Activated T-cell treated with anti-CD3 and anti-CD28 coated beads for 24 hours (primary cell): ENCODE results near the gene PRKCH.
"Not testable (repeated sequence)": the region's sequence is repeated elsewhere in the genome, so short reads cannot be mapped to it uniquely, and the experiment has no call there.

Experiments
- DNase-seq: peaks from one replicate; pipeline ENCODE4 v3.0.0-alpha.2; 2020; ENCODE audit warnings: low read depth

The PRKCH gene

DNA sequence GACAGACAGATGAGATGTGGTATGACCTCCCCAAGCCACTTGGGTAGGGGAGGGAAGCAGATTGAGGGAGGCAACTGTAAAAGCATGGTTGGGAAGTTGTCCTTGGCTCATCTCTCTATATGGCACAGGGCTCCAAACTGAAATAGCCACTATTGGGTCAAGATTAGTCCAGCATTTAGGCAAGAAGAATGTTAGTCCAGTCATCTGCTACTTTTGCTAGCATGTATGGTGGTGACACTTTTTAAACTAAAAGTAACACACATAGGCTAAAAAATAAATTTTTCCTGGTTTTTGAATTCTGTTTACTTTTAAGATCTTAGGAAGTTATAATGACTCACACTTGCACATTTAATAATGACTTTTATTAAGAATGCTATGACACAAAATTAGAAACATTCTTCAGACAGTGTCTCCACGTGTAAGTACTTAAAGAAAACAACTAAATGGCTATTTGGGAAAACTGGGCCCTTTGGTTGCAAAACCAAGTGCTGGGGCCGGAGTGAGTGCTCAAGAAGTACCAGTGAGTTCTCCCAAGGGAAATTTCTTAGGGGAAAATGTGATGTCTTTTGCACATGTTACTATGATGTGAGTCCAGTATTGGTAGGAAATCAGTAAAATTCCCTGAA, 194.9 kb downstream of the PRKCH start:
- DNase-seq = no peak

DNA sequence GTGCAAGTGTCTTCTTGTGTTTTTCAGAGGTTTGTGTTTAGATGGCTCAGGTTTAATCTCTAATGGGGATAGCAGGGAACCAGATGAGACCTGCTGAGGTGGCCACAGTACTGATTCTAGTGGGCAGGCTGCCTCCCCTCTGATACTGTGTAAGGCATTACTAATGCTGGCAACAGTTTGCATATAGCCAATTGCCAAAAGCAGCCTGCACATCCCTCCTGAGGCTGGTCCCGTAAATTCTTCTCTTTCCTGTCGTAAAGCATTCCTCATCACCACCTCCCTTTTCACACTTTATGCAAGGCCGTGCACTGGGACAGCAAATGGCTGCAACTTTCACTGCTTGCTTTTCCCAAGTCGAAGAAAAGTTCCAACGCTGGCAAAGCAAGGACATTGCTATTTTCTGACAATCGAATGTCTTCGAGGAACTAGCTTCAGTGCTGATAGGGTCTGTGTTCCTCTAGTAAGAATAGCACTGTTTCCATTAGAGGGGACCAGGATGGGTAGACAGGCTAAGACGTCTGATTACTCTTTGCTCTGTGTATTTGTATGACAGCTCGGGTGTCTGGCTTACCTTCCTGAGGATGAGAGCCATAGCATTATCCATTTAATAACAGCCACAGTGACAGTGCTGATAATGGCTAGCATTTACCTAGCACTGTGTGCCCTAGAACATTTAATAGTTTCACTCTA, 195.7 kb downstream of the PRKCH start:
- no peak for DNase-seq

DNA sequence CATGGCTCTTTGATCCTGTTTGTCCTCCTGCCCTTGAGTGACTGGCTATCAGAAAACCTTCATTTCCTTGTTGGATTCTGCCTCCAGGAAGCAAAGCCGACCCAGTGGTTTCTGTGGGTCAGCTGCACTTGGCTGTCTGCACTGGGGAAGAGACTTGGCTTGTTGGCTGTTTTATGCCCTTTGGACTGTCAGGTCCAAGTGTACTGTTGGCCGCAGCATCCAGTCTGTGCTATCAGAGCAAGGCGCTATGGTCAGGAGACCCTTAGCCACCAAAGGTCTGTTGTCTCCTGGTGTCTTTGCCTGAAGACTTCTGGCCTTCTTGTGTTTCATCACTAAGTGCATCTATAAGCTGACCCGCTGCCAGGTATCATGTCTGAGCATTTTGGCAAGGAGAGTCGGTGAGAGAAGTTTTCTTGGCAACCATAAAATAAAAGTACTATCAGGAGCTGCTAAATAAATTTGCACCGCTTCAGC, 196.6 kb downstream of the PRKCH start:
- no peak for DNase-seq

DNA sequence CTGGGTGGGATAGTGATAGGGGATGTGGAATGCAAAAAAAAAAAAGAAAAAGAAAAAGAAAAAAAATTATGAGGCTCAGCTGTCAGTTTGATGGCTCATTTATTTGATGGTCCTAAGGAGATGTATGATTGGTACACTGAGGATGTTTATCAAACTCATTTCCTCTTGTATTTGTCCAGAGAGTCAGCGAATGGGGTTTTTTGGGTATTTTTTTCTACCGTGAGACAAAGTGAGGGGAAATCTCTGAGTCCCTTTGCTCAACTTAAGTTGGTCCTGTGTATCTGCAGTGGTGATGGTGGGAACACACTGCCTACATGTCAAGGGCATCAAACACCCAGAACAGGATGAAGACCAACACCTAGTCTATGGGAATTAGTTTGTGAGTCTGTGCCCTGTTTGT, 197.0 kb downstream of the PRKCH start:
- no peak for DNase-seq

DNA sequence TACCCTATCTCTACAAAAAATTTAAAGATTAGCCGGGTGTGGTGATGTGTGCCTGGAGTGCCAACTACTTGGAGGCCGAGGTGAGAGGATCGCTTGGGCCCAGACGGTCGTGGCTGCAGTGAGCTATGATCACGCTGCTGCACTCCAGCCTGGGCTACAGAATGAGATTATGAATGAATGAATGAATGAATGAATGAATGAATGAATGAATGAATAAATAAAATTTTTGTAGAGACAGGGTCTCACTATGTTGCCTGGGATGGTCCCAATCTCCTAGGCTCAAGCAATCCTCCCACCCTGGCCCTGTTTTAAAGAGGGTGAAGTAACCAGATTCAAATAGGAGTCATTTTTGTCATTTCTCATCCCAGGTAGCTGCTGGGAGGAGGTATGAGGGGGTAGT, 197.7 kb downstream of the PRKCH start:
- DNase-seq = no peak

DNA sequence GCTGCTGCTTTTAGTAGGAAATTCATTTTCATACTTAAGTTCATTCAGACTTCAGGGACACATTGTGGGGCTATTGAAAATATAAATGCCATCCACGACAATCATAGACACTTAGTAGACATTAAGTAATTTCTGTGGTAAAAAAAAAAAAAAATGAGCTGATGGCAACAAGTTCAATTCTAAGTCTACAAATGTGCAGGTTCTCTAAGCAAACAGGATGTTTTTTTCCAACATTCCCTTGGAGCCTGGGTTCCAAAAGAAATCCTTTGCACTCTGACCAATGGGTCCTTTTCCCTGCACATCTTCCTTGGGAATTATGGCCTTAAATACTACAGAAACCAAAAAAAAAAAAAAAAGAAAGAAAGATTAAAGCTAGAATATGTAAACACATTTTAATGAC, 198.4 kb downstream of the PRKCH start:
- no peak for DNase-seq

DNA sequence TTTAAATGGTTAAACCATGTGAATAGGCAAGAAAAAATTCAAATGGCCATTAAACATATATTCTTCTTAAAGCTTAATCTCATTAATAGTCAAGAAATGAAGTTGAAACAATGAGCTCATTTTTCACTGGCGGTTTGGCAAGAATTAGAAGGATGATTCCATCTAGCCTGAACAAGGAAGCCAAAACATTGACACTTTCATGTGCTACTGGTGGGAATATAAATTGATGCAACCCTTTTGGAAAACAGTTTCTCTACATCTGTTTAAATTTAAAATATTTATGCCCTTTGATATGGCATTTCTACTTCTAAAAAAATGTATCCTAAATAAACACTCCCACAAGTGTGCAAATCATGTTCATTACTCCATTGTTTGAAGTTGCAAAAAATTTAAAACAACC, 199.2 kb downstream of the PRKCH start:
- no peak for DNase-seq

DNA sequence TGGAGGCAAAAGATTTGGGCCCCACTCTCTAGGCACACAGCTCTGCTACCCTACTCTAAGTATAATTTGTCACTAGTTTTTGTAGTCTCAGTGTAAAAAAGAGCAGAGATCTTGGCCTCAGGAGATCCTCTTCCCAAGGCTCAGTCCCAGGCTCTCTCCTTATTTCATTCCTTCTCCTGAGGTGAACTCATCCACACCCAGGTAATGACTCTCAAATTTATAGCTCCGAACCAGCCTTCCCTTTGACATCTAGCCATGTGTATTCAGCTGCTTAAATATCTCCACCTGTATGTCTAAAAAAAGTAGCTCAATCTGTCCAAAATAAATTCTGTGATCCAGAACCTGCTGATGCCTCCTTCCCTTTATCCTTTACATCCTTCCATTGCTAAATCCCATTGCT, 200.4 kb downstream of the PRKCH start:
- no peak for DNase-seq

DNA sequence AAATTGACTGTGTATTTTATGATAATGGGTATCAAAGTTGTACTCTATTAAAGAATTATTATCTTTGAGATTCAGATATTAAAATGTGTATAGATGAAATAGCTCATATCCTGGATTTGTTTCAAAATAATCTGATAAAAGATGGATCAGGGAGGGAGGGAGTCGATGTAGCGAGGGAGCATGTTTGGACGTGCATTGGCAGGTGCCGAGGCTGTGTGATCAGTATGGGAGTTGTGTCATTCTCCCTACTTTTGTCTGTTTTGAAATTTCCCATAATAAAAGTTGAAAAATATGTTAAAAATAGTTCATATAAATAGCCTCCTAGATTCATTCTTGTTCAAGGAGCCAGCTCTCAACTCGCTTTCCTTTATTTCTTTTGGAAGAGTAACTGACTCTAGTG, 202.4 kb downstream of the PRKCH start:
- no peak for DNase-seq

DNA sequence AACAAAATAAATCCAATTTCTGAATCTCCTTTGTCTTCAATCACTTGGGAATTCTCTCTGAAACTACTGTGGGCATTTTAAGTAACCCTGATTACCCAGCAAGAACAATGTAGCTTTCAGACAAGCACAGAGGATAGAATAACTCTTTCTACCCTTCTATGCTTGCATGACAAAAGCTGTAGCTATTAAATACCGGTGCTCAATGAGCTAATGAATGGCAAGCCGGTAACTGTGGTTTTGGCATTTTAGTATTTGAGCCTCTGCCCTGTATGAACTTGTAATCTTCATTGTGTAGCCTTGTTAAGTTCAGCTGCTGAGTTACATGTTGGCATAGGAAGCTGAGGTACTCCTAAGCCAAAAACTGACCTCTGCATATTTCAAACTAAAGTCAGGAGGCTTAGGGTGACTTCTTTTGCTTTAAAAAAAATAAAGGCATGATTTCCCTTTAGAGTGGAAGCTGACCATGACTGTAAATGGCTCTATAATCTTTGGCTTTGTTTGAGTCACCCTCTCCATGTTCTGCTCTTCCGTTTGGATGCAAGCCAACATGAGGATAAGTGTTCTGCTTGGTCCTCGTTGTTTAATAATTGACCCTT, 202.9 kb downstream of the PRKCH start:
- DNase-seq = no peak

DNA sequence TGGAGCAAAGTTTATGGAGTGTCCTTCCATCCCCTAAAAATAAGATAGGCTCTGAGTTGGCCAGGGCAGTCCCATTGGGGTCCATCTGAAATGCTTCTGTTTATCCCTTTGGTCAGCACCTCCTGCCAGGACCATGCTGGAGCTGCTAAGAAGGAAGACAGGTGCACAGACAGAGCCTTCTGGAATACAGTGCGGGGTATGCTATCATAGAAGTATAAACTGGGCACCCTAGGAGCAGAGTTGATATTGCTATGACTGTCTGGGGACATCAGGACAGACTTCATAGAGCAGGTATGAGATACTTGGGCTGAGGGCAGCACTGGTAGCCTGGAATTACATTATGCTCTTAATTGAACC, 203.5 kb downstream of the PRKCH start:
- no peak for DNase-seq

DNA sequence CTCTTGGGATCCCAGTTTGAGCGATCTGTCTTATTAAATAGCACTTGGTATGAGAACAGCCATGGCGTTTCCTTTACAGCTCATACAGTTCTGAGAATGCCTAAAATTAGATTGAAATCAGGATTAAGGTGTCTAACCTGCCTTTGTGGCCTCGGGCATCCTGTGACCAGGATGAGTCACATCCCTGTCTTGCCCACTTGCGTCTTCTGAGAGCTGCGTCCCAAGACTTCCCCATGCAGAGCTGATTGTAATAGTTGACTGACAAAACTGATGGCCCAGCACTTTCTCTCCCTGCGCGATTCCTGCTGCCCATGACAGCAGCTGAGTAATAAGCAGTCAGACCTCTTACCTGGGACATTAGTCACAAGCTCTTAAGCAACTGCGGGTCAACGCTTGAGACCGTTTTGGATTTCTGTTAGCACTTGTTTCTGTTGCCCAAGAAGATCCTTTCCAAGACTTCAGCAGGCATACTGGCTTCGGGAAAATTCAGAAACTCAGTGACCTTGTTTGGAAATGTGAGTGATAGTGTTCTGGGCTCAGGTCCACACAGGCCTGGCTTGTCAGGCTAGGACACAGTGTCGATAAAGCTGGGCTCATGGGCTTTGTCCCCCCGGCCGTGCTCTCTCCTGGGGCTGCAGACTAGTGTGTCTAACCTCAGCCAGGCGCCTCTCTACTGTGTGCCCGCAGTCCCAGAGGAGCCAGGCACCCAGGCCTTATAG, 204.1 kb downstream of the PRKCH start:
- DNase-seq = peak; percentile 55

DNA sequence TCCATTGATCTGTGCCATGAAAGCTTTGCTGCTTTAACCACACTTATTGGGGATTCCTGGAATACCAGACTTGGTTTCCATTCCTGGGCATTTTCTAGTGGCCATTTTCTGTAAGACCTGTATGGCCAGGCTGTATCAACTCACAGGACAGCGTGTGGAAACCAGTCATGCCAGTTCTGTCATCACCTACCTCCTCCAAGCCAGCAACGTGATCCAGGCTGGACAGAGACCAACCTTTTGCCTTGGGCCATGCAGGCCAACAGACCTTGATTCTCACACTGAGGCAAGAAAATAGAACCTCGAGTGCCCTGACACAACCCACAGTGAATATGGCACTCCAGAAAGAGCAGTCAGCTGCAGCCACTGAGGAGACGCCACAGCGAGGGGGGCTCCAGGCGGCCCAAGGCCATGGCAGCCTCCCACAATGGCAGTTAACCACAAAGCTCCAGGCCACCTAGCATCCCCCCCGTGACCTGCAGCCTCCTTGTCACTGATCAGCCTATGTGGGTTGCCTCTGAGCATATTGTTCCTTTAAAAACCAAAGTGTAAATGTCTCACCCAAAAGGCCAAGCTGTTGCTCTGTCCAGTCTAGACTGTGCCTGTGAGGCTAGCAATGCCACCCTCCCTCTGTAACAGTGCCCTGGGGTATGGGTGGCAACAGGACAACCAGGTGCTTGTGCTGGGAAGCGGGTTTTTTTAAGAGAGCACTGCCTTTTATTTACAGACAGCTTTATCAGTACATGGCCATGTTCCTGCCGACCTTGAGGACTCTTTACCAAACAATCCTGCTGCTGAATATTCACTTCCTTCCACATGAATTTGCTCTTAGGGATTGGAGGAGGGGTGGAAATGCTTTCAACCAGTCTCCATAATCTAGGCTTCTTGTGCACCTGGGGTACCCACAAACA, 205.3 kb downstream of the PRKCH start:
- no peak for DNase-seq

DNA sequence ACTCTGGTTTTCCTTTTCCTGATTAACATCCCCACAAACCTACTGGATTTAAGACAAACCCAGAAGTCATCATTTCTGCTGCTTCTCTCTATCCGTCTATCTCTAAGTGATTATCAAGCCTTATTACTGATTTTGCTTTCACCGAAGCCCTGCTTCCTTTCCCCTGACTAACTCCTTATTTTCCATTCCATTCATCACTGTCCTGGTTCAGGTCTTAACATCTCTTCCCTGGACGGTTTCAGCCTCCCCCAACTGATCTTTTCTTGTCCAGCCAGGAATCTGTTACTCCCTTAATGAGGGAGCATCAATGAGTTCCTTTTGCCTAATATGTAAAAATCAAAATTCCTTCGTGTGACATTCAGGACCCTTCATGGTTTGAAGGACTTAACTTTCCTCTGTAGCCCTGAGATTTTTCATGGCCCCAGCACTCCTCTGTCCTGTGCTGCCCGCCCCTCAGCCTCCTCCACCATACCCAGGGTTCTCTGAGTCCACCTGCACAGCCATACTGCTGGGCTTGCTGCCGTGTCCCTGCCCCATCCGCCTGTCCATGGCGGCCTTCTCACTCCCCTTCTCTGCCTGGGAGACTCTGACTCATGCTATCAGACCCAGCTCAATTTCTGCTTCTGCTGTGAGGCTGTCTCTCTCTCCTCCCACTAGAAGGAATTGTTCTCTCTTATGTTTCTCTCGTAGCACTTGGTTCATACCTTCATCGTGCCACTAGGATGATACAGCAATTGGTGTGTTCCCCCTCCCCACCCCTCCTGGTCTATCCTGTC, 206.1 kb downstream of the PRKCH start:
- DNase-seq = no peak

DNA sequence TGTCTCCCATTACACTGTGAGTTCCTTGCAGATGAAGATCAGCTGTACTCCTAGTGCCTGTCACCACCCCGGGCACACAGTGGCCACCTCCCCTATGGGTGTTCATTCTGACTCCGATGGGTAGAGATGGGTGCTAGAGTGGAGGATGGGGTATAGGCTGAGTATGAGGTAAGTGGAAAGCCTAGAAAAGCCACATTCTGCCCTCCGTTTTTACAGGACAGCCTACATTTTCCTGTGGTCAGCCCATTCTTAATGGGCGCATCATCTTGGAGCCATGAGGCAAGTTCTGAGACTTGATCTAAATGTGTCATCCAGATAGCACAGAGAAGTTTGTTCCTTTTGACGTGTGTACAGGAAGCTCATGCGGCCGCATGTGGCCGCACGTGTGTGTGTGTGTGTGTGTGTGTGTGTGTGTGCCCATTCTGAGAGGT, 207.2 kb downstream of the PRKCH start:
- DNase-seq = no peak

DNA sequence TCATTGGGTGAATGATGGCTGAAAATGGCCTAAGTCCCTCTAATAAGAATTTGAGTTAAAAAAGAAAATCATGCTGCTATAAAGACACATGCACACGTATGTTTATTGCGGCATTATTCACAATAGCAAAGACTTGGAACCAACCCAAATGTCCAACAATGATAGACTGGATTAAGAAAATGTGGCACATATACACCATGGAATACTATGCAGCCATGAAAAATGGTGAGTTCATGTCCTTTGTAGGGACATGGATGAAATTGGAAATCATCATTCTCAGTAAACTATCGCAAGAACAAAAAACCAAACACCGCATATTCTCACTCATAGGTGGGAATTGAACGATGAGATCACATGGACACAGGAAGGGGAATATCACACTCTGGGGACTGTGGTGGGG, 208.0 kb downstream of the PRKCH start:
- DNase-seq = not testable (repeated sequence)

DNA sequence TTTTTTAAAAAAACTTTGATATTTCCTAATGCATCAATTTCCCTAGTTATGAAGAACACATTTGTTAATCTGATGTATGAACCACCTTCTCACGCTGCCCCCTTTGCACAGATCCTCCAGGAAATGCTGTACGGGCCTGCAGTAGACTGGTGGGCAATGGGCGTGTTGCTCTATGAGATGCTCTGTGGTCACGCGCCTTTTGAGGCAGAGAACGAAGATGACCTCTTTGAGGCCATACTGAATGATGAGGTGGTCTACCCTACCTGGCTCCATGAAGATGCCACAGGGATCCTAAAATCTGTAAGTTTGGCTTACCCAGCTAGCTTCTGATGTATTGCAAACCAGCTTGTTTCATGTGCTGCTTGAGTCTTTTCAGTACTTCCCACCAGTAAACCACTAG, 208.9 kb downstream of the PRKCH start:
- DNase-seq = no peak

DNA sequence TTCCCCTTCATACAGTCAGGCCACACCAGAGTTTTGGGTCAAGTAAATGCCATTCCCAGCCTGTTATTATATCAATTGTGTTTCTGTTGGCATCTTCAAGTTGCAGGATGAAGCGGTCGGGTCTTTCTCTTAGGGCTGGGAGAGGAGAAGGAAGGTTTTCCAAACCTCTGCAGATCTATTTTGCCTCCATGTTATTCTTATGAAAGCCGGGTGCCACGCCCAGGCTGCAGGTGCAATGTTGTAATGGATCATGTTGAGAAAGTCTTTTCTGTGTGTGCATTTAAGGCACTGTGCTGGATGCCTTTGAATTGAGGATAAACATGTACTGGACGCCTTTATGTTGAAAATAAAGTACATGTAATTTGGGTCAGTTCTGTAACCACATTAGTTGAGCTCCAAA, 209.5 kb downstream of the PRKCH start:
- no peak for DNase-seq

DNA sequence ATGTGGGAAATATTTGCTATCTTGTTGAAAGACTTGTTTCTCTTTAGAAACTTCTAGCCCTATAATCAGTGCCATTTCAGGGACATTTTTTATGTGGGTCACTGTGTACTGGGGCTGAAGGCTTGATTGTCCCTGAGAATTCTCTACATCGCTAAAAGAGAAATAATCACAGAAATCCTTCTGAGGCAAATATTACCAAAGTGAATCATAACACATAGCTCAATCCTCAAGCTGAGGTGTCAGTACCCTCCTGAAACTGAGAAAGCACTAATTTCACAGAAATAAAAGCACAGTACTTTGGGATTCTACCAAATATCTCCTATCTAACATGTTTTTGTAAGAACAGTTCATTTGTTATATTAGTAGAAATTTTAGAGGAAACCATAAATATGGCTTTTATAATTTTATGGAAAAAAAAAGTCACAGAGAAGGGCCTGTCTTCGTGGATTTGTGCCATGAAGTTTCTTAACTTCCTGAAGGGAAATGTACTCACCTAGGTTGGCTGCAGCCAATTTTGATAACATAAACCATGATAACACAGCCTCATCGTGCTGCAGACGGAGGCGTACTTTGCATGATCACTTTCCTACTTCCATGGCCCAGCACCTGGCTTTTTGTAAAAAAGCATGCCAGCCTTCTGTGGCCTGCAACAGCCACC, 210.2 kb downstream of the PRKCH start:
- no peak for DNase-seq

DNA sequence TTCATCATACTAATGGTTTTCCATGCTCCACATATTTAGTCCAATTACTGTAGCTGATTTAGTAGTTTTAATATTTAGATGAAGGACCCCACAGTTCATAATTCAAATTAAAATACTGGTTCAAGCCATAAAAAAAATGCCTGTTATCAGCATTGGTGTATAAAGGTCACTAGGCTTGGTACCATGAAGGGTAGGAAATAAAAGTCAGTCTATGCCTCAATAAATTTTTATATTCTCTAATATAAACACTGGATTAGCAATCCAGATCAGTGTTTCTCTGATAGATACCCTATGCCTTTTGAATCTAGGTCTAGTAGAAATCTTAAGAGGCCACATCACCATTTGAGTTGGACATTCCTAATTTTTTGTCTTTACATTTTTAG, 210.7 kb downstream of the PRKCH start:
- no peak for DNase-seq

DNA sequence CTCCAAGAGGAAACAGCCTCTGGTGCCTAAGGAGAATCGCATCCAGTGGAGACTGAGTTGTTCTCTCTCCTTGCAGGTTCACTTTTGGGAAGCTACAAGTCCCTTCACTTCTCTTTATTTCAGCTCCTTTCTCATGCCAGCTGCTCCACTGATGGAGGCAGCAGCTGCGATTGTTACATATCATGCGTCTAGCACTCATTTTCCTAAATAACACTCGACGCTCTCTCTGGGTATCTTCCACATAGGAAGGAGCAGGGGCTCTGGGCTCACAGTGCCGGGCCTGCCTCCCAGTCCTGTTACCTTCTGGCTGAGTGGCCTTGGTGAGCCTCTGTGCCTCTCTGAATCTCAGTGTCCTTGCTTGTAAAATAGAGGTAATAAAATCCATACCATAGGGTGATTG, 211.4 kb downstream of the PRKCH start:
- no peak for DNase-seq
